Astrocyte (in vitro differentiated cells and primary cell): ENCODE results near the gene TAF1C. TPM values are rescaled to one million over a fixed set of nuclear protein-coding genes. Genes with fewer than 3 reads are reported as not detected.

Experiments
- DNase-seq: peaks from one replicate; pipeline ENCODE4 v3.0.0-alpha.2; 2010; ENCODE audit warnings: low read depth
- FAIRE-seq: peaks from 2 replicates; lab custom pipeline; 2011; peaks lifted over from hg19 to GRCh38; lab: Jason Lieb, UNC
- H2AFZ ChIP-seq: 2 replicates; pipeline ENCODE4 v1.6.0; 2012; ENCODE audit warnings: low read depth, low read length, inconsistent platforms
- H3K27ac ChIP-seq: 2 replicates; pipeline ENCODE4 v1.5.1; 2011; ENCODE audit warnings: low read depth, low read length, inconsistent platforms
- H3K27me3 ChIP-seq: 2 replicates; pipeline ENCODE4 v1.6.0; 2011; ENCODE audit warnings: low read length, inconsistent platforms; ENCODE audit not compliant: insufficient read depth
- H3K36me3 ChIP-seq: 2 replicates; pipeline ENCODE4 v1.5.1; 2011; ENCODE audit warnings: low read length, inconsistent platforms; ENCODE audit not compliant: insufficient read depth
- H3K4me1 ChIP-seq: 2 replicates; pipeline ENCODE4 v1.5.1; 2011; ENCODE audit warnings: low read length, inconsistent platforms; ENCODE audit not compliant: insufficient read depth
- H3K4me2 ChIP-seq: 2 replicates; pipeline ENCODE4 v1.6.0; 2012; ENCODE audit warnings: low read length, inconsistent platforms
- H3K4me3 ChIP-seq: 2 replicates; pipeline ENCODE4 v1.5.1; 2011; ENCODE audit warnings: low read depth, mild to moderate bottlenecking, low read length, inconsistent platforms; ENCODE audit not compliant: insufficient read depth
- H3K79me2 ChIP-seq: 2 replicates; pipeline ENCODE4 v1.6.0; 2012; ENCODE audit warnings: mild to moderate bottlenecking, low read length, inconsistent platforms; ENCODE audit not compliant: insufficient read depth
- H3K9ac ChIP-seq: 2 replicates; pipeline ENCODE4 v1.6.0; 2012; ENCODE audit warnings: mild to moderate bottlenecking, low read length, inconsistent platforms
- H3K9me3 ChIP-seq: 2 replicates; pipeline ENCODE4 v1.5.1; 2012; ENCODE audit warnings: low read depth, mild to moderate bottlenecking, low read length, inconsistent platforms; ENCODE audit not compliant: insufficient read depth
- H4K20me1 ChIP-seq: 2 replicates; pipeline ENCODE4 v1.6.0; 2012; ENCODE audit warnings: low read length, inconsistent platforms; ENCODE audit not compliant: insufficient read depth
- H3K27ac Mint-ChIP-seq: one replicate; pipeline ENCODE4 v1.8.0; 2021; ENCODE audit warnings: mild to moderate bottlenecking, mixed read lengths; ENCODE audit not compliant: unreplicated experiment
- H3K27me3 Mint-ChIP-seq: one replicate; pipeline ENCODE4 v1.8.0; 2021; ENCODE audit warnings: low read depth, mixed read lengths; ENCODE audit not compliant: unreplicated experiment
- H3K36me3 Mint-ChIP-seq: one replicate; pipeline ENCODE4 v1.8.0; 2021; ENCODE audit warnings: low read depth, mixed read lengths; ENCODE audit not compliant: unreplicated experiment
- H3K4me1 Mint-ChIP-seq: one replicate; pipeline ENCODE4 v1.8.0; 2021; ENCODE audit warnings: low read depth, mixed read lengths; ENCODE audit not compliant: unreplicated experiment
- H3K4me3 Mint-ChIP-seq: one replicate; pipeline ENCODE4 v1.8.0; 2021; ENCODE audit warnings: mild to moderate bottlenecking, moderate library complexity, mixed read lengths; ENCODE audit not compliant: unreplicated experiment
- H3K9me3 Mint-ChIP-seq: one replicate; pipeline ENCODE4 v1.8.0; 2021; ENCODE audit warnings: mild to moderate bottlenecking, mixed read lengths; ENCODE audit not compliant: unreplicated experiment
- EZH2 ChIP-seq: IDR thresholded peaks from 2 replicates; pipeline ENCODE4 v1.6.1; 2012; ENCODE audit warnings: mild to moderate bottlenecking, low read length, inconsistent platforms; ENCODE audit not compliant: insufficient read depth
- total RNA-seq: library from RNA; stranded (reverse); gene quantifications from 2 replicates; pipeline ENCODE4 v1.2.1, GENCODE V29; 2021
- TF ChIP-seq, protein P1 (sequence below): IDR thresholded peaks from 2 replicates; pipeline ENCODE4 v1.5.1; 2011; ENCODE audit warnings: low read depth, mild to moderate bottlenecking, inconsistent platforms, low read length, moderate library complexity; ENCODE audit not compliant: insufficient read depth

The TAF1C gene
- total RNA-seq, 1 donor from 2014 or later, result 34.1 TPM

DNA sequence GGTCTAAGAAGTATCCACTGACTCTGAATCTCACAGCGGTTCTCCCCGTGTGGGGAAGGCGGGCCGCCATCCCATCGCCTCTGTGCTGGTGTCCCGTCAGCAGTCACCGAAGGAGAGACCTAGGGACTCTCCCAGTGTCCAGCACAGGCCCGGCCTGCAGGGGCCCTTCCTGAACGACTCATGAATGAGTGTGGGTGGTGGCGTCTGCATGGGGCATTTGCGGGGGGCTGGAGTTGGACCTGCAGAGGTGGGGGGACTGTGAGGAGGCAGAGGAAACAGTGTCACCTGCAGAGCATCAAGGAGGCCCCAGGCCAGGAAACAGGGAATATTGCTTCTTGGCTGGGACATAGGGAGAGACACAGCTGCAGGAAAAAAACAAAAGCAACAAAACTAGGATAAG, 42.6 kb upstream of the TAF1C start:
- Histone ChIP-seq H3K4me2 (no peak overlapping the region), H3K36me3 (no peaks in the 10 kb centered on the region), H3K79me2 (no peaks in the 10 kb centered on the region), H3K27ac (no peak overlapping the region), H3K4me3 (no peak overlapping the region), H2AFZ (no peak overlapping the region), H3K9me3 (no peaks in the 10 kb centered on the region), H4K20me1 (no peaks in the 10 kb centered on the region), H3K27me3 (no peaks in the 10 kb centered on the region), H3K4me1 (peaks cover 14% of the 10 kb centered on the region), H3K9ac (no peak overlapping the region)
- Mint-ChIP-seq H3K4me3 (no peak overlapping the region), H3K9me3 (peaks cover 2% of the 10 kb centered on the region), H3K27ac (no peak overlapping the region), H3K4me1 (peaks cover 17% of the 10 kb centered on the region), H3K27me3 (peaks cover 28% of the 10 kb centered on the region), H3K36me3 (no peaks in the 10 kb centered on the region)
- TF ChIP-seq, protein P1, sequence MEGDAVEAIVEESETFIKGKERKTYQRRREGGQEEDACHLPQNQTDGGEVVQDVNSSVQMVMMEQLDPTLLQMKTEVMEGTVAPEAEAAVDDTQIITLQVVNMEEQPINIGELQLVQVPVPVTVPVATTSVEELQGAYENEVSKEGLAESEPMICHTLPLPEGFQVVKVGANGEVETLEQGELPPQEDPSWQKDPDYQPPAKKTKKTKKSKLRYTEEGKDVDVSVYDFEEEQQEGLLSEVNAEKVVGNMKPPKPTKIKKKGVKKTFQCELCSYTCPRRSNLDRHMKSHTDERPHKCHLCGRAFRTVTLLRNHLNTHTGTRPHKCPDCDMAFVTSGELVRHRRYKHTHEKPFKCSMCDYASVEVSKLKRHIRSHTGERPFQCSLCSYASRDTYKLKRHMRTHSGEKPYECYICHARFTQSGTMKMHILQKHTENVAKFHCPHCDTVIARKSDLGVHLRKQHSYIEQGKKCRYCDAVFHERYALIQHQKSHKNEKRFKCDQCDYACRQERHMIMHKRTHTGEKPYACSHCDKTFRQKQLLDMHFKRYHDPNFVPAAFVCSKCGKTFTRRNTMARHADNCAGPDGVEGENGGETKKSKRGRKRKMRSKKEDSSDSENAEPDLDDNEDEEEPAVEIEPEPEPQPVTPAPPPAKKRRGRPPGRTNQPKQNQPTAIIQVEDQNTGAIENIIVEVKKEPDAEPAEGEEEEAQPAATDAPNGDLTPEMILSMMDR, result no peak
- TF ChIP-seq EZH2, result no peak
- FAIRE-seq (no peak), DNase-seq (no peak)

DNA sequence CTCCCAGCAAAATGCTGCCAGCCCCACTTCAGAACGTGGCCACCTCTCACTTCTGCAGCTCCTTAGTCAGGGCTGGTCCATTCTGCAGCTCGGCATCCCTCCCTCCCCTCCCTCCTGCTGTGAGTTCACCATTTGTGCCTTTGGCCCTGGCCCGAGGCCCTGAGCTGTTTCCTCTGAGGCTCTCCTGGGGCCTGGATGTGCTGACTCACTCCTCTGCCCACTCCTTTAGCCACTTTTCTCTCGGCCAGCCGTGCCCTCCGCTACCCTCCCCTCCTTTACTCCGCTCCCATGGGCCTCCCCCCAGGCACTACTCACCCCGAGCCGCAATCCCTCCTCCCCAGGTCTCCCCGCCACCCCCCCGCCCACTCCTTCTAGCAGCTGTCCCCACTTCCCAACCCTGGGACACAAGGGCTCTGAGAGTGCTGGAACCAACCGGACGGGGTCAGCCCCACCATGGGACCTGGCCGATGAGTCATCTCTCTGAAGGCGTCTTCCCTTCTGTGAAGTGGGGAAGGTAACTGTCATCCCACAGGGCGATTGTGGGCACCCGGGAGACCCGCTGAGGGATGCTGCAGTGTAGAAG, 41.5 kb upstream of the TAF1C start:
- peaks cover 23% of the 10 kb centered on the region for H3K27me3 Mint-ChIP-seq
- DNase-seq (peak; percentile 83), FAIRE-seq (no peak)
- Histone ChIP-seq H3K9me3 (no peaks in the 10 kb centered on the region), H3K36me3 (no peaks in the 10 kb centered on the region), H3K4me1 (peaks cover 18% of the 10 kb centered on the region), H3K9ac (peak overlapping the region; percentile 33), H4K20me1 (no peaks in the 10 kb centered on the region), H3K4me3 (peak overlapping the region; percentile 33), H3K4me2 (peak overlapping the region; percentile 83), H3K79me2 (no peaks in the 10 kb centered on the region), H2AFZ (peak overlapping the region; percentile 56), H3K27me3 (no peaks in the 10 kb centered on the region), H3K27ac (peak overlapping the region; percentile 12)
- no peak for TF ChIP-seq EZH2
- TF ChIP-seq, protein P1, result no peak
- no peaks in the 10 kb centered on the region for H3K36me3 Mint-ChIP-seq
- H3K27ac Mint-ChIP-seq, result no peak overlapping the region
- H3K9me3 Mint-ChIP-seq, result peaks cover 2% of the 10 kb centered on the region
- peak overlapping the region; percentile 72 for H3K4me3 Mint-ChIP-seq
- H3K4me1 Mint-ChIP-seq, result peaks cover 17% of the 10 kb centered on the region

DNA sequence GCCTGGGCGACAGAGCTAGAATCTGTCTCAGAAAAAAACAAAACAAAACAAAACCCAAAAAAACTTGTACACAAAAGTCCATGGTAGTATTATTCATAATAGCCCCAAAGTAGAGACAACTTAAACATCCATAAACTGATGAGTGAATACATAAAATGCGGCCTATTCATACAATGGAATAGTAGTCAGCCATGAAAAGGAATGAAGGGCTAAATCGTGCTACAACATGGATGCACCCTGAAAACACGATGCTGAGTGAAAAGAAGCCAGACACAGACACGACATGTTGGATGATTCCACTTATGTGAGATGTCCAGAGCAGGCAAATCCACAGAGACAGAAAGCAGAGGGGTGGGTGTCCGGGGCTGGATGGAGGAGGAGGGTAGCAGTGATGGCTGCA, 40.7 kb upstream of the TAF1C start:
- H3K36me3 ChIP-seq, result no peaks in the 10 kb centered on the region
- Mint-ChIP-seq H3K27ac (peak overlapping the region; percentile 38), H3K4me3 (no peak overlapping the region)

More for the DNA sequence above, 40.7 kb upstream of the TAF1C start:
- Mint-ChIP-seq H3K4me1 (peaks cover 19% of the 10 kb centered on the region), H3K36me3 (no peaks in the 10 kb centered on the region), H3K27me3 (peaks cover 20% of the 10 kb centered on the region), H3K9me3 (peaks cover 2% of the 10 kb centered on the region)
- H3K4me1 ChIP-seq, result peaks cover 20% of the 10 kb centered on the region
- H3K27me3 ChIP-seq, result no peaks in the 10 kb centered on the region
- H3K9ac ChIP-seq, result no peak overlapping the region
- peak overlapping the region; percentile 83 for H3K4me2 ChIP-seq
- peaks cover 4% of the 10 kb centered on the region for H3K9me3 ChIP-seq
- H3K79me2 ChIP-seq, result no peaks in the 10 kb centered on the region
- H3K4me3 ChIP-seq, result peak overlapping the region; percentile 33
- TF ChIP-seq, protein P1, result no peak
- TF ChIP-seq EZH2, result no peak
- H2AFZ ChIP-seq, result peak overlapping the region; percentile 56
- H4K20me1 ChIP-seq, result no peaks in the 10 kb centered on the region
- DNase-seq, result no peak
- peak; percentile 17 for FAIRE-seq
- no peak overlapping the region for H3K27ac ChIP-seq
